Transverse colon (tissue), 4 donors: ENCODE data around the gene ZBTB43.

Experiments
- CTCF ChIP-seq, 5 experiments: fragments of 200-600 bp in 3 of 5; fragments of 450-650 bp in 2 of 5; sonication (generic) in 3 of 5; IDR thresholded peaks; 1 replicate in 2 of 5; 2 replicates in 3 of 5; pipeline ENCODE4 v1.5.1; 2016 to 2017; ENCODE audit warnings: antibody characterized with exemption in 5 of 5, inconsistent platforms in 3 of 5, mild to moderate bottlenecking in 2 of 5, moderate library complexity in 1 of 5
- EP300 ChIP-seq: sonication (generic); formaldehyde crosslinking; IDR thresholded peaks from one replicate; pipeline ENCODE4 v1.6.1; 2017; ENCODE audit warnings: antibody characterized with exemption, low read depth
- POLR2A ChIP-seq: fragments of 450-650 bp; IDR thresholded peaks from one replicate; pipeline ENCODE4 v1.6.1; 2016; ENCODE audit warnings: antibody characterized with exemption, mild to moderate bottlenecking, moderate library complexity
- POLR2AphosphoS5 ChIP-seq, 3 donors: sonication (generic); formaldehyde crosslinking; IDR thresholded peaks; one replicate each; pipeline ENCODE4 v1.6.1; 2016; ENCODE audit warnings: antibody characterized with exemption in 3 of 3

- TF ChIP-seq CTCF (IDR thresholded peaks at IDR 0.05) (no peak), POLR2A (no peak), POLR2AphosphoS5 (IDR thresholded peaks at IDR 0.05) (no peak), EP300 (no peak)
These were observed 34.1 kb downstream of the ZBTB43 start for GRCh38 chr9:126838895-126839294.
